ENCODE results near the gene BST1. TPM values are rescaled to one million over a fixed set of nuclear protein-coding genes. Genes with fewer than 3 reads are reported as not detected.

Gene BST1
- total and polyA plus RNA-seq, 2 of the 8 experiments (the other 6 are each of a cell fraction or from before 2014, with no cell fraction given): 0.52 to 0.54 TPM

GRCh38 chr4:15694431-15694830 lies 8.4 kb upstream of the BST1 start:
- Histone ChIP-seq H3K36me3 (ENCODE audit: control insufficient read depth in 2 of 4, insufficient read depth in 4 of 4, low read length in 3 of 4) (no peaks in the 10 kb centered on the region), H2AK5ac (ENCODE audit: low read depth, low read length) (no peak overlapping the region), H3K79me1 (ENCODE audit: low read depth, low read length) (no peaks in the 10 kb centered on the region), H3K18ac (ENCODE audit: extremely low read depth, low read length) (no peak overlapping the region), H2BK15ac (ENCODE audit: low read length) (no peak overlapping the region), H3K4me1 (replicated peaks in 1 of 4; ENCODE audit: control insufficient read depth in 3 of 4, insufficient read depth in 4 of 4, low read length in 3 of 4) (peaks cover 2 to 13% (median 5%) of the 10 kb centered on the region in 4 experiments; a peak in 4 of 7 replicates), H4K5ac (ENCODE audit: insufficient read length, low read depth, low read length) (no peak overlapping the region), H3K9ac (replicated peaks in 1 of 4; ENCODE audit: extremely low read depth in 1 of 4, low read depth in 3 of 4, low read length in 3 of 4) (no peak overlapping the region), H2BK12ac (ENCODE audit: low read depth, low read length) (peak overlapping the region; percentile 56; the same call in 1 of the 2 replicates), H4K91ac (replicated peaks; ENCODE audit: insufficient read length, low read length) (no peak overlapping the region), H3K27me3 (replicated peaks in 1 of 4; ENCODE audit: control insufficient read depth in 3 of 4, extremely low read depth in 1 of 4, insufficient read depth in 3 of 4, low read length in 3 of 4) (no peaks in the 10 kb centered on the region), H2BK5ac (ENCODE audit: low read depth, low read length) (no peak overlapping the region), H2BK120ac (replicated peaks; ENCODE audit: low read depth, low read length) (no peak overlapping the region), H3K4ac (replicated peaks; ENCODE audit: insufficient read length, low read depth, low read length) (no peak overlapping the region), H4K8ac (ENCODE audit: extremely low read depth, insufficient read depth, low read length) (no peak overlapping the region), H3K56ac (replicated peaks; ENCODE audit: insufficient read length, low read depth, low read length) (no peak overlapping the region), H3K23me2 (ENCODE audit: low read depth, low read length) (no peaks in the 10 kb centered on the region; the same call in 1 of the 2 replicates), H3K9me3 (ENCODE audit: insufficient read depth in 2 of 2, low read depth in 1 of 2, low read length in 1 of 2) (no peaks in the 10 kb centered on the region; a peak in 1 of 4 replicates), H3K23ac (ENCODE audit: insufficient read length) (no peak overlapping the region), H4K20me1 (replicated peaks in 1 of 2; ENCODE audit: control insufficient read depth in 1 of 2, insufficient read depth in 2 of 2, low read length in 2 of 2) (no peaks in the 10 kb centered on the region), H3K4me3 (ENCODE audit: extremely low read depth in 1 of 4, insufficient read depth in 2 of 4, low read depth in 3 of 4, low read length in 4 of 4) (no peak overlapping the region), H2AFZ (ENCODE audit: low read length) (no peak overlapping the region), H3K14ac (ENCODE audit: insufficient read length) (no peak overlapping the region), H3K27ac (ENCODE audit: low read depth, low read length) (no peak overlapping the region), H3K79me2 (ENCODE audit: control insufficient read depth in 1 of 2, insufficient read depth in 2 of 2, low read length in 2 of 2) (no peaks in the 10 kb centered on the region), H3K4me2 (ENCODE audit: insufficient read depth in 1 of 2, low read depth in 2 of 2, low read length in 2 of 2) (no peak overlapping the region), H2BK20ac (ENCODE audit: low read length) (no peak overlapping the region)
- no peak for TF ChIP-seq RFX5 (IDR thresholded peaks at IDR 0.05; ENCODE audit: borderline replicate concordance, low read depth, low read length)
- DNase-seq (ENCODE audit: low read depth in 1 of 2, low spot score in 2 of 2) (no peak), FAIRE-seq (no peak)
- ChIA-PET POLR2A (ENCODE audit: partially characterized antibody) (interaction anchor here (1.7 kb wide), 1 partner anchor 10 kb away, joined by 8 read pairs; no protein-coding TSS in a partner anchor), CTCF (ENCODE audit: partially characterized antibody) (interaction anchor here (1.1 kb wide), 1 partner anchor 19 kb away, joined by 3 read pairs; no protein-coding TSS in a partner anchor)
- WGBS, 2 experiments (ENCODE audit: extremely low coverage in 1 of 2, insufficient coverage in 1 of 2, insufficient read length in 1 of 2, insufficient replicate concordance in 2 of 2, low coverage in 1 of 2, low lambda C conversion rate in 2 of 2, missing lambda C conversion rate in 1 of 2): 94% methylated on average over 4 of the region's 4 CpGs; no CpG with 5 or more reads in 1 of the 2 experiments
